IMR-90 (cell line): ENCODE results near the gene NUP54. TPM values are rescaled to one million over a fixed set of nuclear protein-coding genes. Genes with fewer than 3 reads are reported as not detected.

Experiments
- ATAC-seq: fragments of 200-7000 bp; cut with Tn5 transposase; 2 replicates; pipeline ENCODE4 v1.9.1; 2020; ENCODE audit warnings: low read depth, mild to moderate bottlenecking, moderate library complexity
- BruUV-seq: library from RNA; stranded (reverse); fragments of 400-500 nt; replicated peaks from 2 replicates; lab custom pipeline; 2021; lab: Mats Ljungman, UMichigan
- CTCF ChIA-PET: fragments of 300-600 bp; formaldehyde crosslinking; extraction: SDS; loops from one replicate; lab custom pipeline; 2021; ENCODE audit warnings: antibody characterized with exemption; lab: Yijun Ruan, JAX
- POLR2A ChIA-PET: fragments of 300-600 bp; sonication (Branson Sonifier 250); formaldehyde crosslinking; loops from one replicate; lab custom pipeline; 2022; ENCODE audit warnings: antibody characterized with exemption; ENCODE audit not compliant: unreplicated experiment; lab: Charles Lee
- DNase-seq: peaks from one replicate; pipeline ENCODE4 v3.0.0; 2013
- H2AFZ ChIP-seq: replicated peaks from 2 replicates; pipeline ENCODE3; 2013; ENCODE audit warnings: low read length, mild to moderate bottlenecking; ENCODE audit not compliant: poor library complexity
- H2AK5ac ChIP-seq: 2 replicates; pipeline ENCODE4 v1.6.1; 2013; ENCODE audit warnings: low read depth, low read length, inconsistent platforms
- H2AK9ac ChIP-seq: replicated peaks from 2 replicates; pipeline ENCODE3; 2013; ENCODE audit warnings: mild to moderate bottlenecking, low read depth, low read length, moderate library complexity; ENCODE audit not compliant: poor library complexity
- H2BK120ac ChIP-seq: 2 replicates; pipeline ENCODE4 v1.6.1; 2013; ENCODE audit warnings: low read depth, low read length, inconsistent platforms
- H2BK15ac ChIP-seq: 3 replicates; pipeline ENCODE4 v1.6.1; 2013; ENCODE audit warnings: low read depth, low read length, inconsistent platforms
- H2BK20ac ChIP-seq: 2 replicates; pipeline ENCODE4 v1.6.1; 2013; ENCODE audit warnings: low read depth, mild to moderate bottlenecking, inconsistent platforms, low read length, moderate library complexity
- H2BK5ac ChIP-seq: 2 replicates; pipeline ENCODE4 v1.6.1; 2013; ENCODE audit warnings: mild to moderate bottlenecking, low read depth, low read length, inconsistent platforms; ENCODE audit not compliant: poor library complexity, severe bottlenecking
- H3K14ac ChIP-seq: replicated peaks from 2 replicates; pipeline ENCODE4 v1.6.1; 2013; ENCODE audit warnings: low read depth, low read length, inconsistent platforms
- H3K18ac ChIP-seq: 2 replicates; pipeline ENCODE4 v1.6.1; 2013; ENCODE audit warnings: low read depth, low read length, control low read depth
- H3K23ac ChIP-seq: 2 replicates; pipeline ENCODE4 v1.6.1; 2013; ENCODE audit warnings: low read depth, low read length, inconsistent platforms
- H3K27ac ChIP-seq: 2 replicates; pipeline ENCODE4 v1.5.1; 2013; ENCODE audit warnings: mild to moderate bottlenecking, control low read depth, low read length; ENCODE audit not compliant: insufficient read depth
- H3K27me3 ChIP-seq: 2 replicates; pipeline ENCODE4 v1.6.1; 2013; ENCODE audit warnings: low read length; ENCODE audit not compliant: control insufficient read depth, insufficient read depth
- H3K36me3 ChIP-seq: 2 replicates; pipeline ENCODE4 v1.6.1; 2013; ENCODE audit warnings: low read length, mixed read lengths; ENCODE audit not compliant: control insufficient read depth, insufficient read depth
- H3K4ac ChIP-seq: 2 replicates; pipeline ENCODE4 v1.6.1; 2013; ENCODE audit warnings: low read depth, low read length, inconsistent platforms
- H3K4me1 ChIP-seq: 2 replicates; pipeline ENCODE4 v1.6.1; 2013; ENCODE audit warnings: low read length, mixed read lengths; ENCODE audit not compliant: control insufficient read depth, insufficient read depth
- H3K4me2 ChIP-seq: 2 replicates; pipeline ENCODE4 v1.6.1; 2013; ENCODE audit warnings: low read depth, mild to moderate bottlenecking, control low read depth, low read length, moderate library complexity
- H3K4me3 ChIP-seq: 2 replicates; pipeline ENCODE4 v1.5.1; 2013; ENCODE audit warnings: low read depth, mild to moderate bottlenecking, control low read depth, low read length, moderate library complexity; ENCODE audit not compliant: insufficient read depth
- H3K56ac ChIP-seq: 2 replicates; pipeline ENCODE4 v1.6.1; 2013; ENCODE audit warnings: low read length, inconsistent platforms; ENCODE audit not compliant: insufficient read depth; ENCODE audit errors: extremely low read depth
- H3K79me1 ChIP-seq, 2 experiments: 2 replicates each; pipeline ENCODE4 v1.6.1; 2013; ENCODE audit warnings: low read length in 2 of 2, inconsistent platforms in 1 of 2, low read depth in 1 of 2
- H3K9ac ChIP-seq: 2 replicates; pipeline ENCODE4 v1.6.1; 2013; ENCODE audit warnings: low read depth, low read length, control low read depth
- H3K9me1 ChIP-seq: 2 replicates; pipeline ENCODE4 v1.6.1; 2013; ENCODE audit warnings: low read length, inconsistent platforms; ENCODE audit not compliant: insufficient read depth
- H3K9me3 ChIP-seq: 2 replicates; pipeline ENCODE4 v1.6.1; 2013; ENCODE audit warnings: low read length; ENCODE audit not compliant: control insufficient read depth, insufficient read depth
- H4K20me1 ChIP-seq: 2 replicates; pipeline ENCODE4 v1.6.1; 2013; ENCODE audit warnings: low read length, inconsistent platforms; ENCODE audit not compliant: insufficient read depth
- H4K5ac ChIP-seq: 2 replicates; pipeline ENCODE4 v1.6.1; 2013; ENCODE audit warnings: mild to moderate bottlenecking, low read depth, low read length, control low read depth
- H4K8ac ChIP-seq, 2 experiments: 2 replicates each; pipeline ENCODE4 v1.6.1; 2013; ENCODE audit warnings: low read depth in 2 of 2, low read length in 2 of 2, control low read depth in 1 of 2, inconsistent platforms in 1 of 2
- H4K91ac ChIP-seq: 2 replicates; pipeline ENCODE4 v1.6.1; 2013; ENCODE audit warnings: low read depth, low read length, inconsistent platforms; ENCODE audit not compliant: insufficient read depth
- BHLHE40 ChIP-seq: fragments of 150-350 bp; IDR thresholded peaks from 2 replicates; pipeline ENCODE4 v1.6.1; 2016; ENCODE audit warnings: mild to moderate bottlenecking, low read depth, low read length
- CEBPB ChIP-seq: IDR thresholded peaks from 2 replicates; pipeline ENCODE4 v1.6.1; 2012; ENCODE audit warnings: low read depth, low read length, improper control_type of control experiment
- CHD1 ChIP-seq: IDR thresholded peaks from 2 replicates; pipeline ENCODE4 v1.6.1; 2012; ENCODE audit warnings: low read depth, low read length, improper control_type of control experiment
- FOS ChIP-seq: fragments of 150-350 bp; IDR thresholded peaks from 2 replicates; pipeline ENCODE4 v1.6.1; 2016; ENCODE audit warnings: low read depth, low read length
- MAZ ChIP-seq: IDR thresholded peaks from 2 replicates; pipeline ENCODE4 v1.6.1; 2012; ENCODE audit warnings: low read depth, mild to moderate bottlenecking, low read length, improper control_type of control experiment, moderate library complexity, borderline replicate concordance
- MXI1 ChIP-seq: IDR thresholded peaks from 2 replicates; pipeline ENCODE4 v1.6.1; 2012; ENCODE audit warnings: low read depth, mild to moderate bottlenecking, low read length, moderate library complexity, borderline replicate concordance
- NFE2L2 ChIP-seq: fragments of 150-350 bp; IDR thresholded peaks from 2 replicates; pipeline ENCODE4 v1.6.1; 2016; ENCODE audit warnings: low read depth, mild to moderate bottlenecking, low read length
- POLR2A ChIP-seq: IDR thresholded peaks from 2 replicates; pipeline ENCODE4 v1.6.1; 2012; ENCODE audit warnings: mild to moderate bottlenecking, low read depth, low read length
- RCOR1 ChIP-seq: IDR thresholded peaks from 2 replicates; pipeline ENCODE4 v1.6.1; 2012; ENCODE audit warnings: mild to moderate bottlenecking, low read length, improper control_type of control experiment; ENCODE audit not compliant: insufficient replicate concordance
- RFX5 ChIP-seq: IDR thresholded peaks from 2 replicates; pipeline ENCODE4 v1.8.0; 2012; ENCODE audit warnings: low read depth, mild to moderate bottlenecking, low read length, moderate library complexity
- SMC3 ChIP-seq: fragments of 150-350 bp; IDR thresholded peaks from 2 replicates; pipeline ENCODE4 v1.6.1; 2016; ENCODE audit warnings: low read depth, mild to moderate bottlenecking, antibody characterized with exemption, low read length, moderate library complexity
- WGBS, 2 experiments: methylation state at CpG; one replicate each; pipeline versions ENCODE4 v1.1.5 to v1.1.7; 2013; ENCODE audit warnings: missing lambda C conversion rate in 2 of 2; ENCODE audit not compliant: insufficient read length in 1 of 2; ENCODE audit errors: extremely low coverage in 2 of 2; 5-methylcytosine and 5-hydroxymethylcytosine counted together
- dilution Hi-C: fragments of 300-500 bp; cut with HindIII; formaldehyde crosslinking; loops from one replicate; pipeline ENCODE4 v1.14.3; 2018; ENCODE audit warnings: low sequenced_read_pairs; ENCODE audit not compliant: unreplicated experiment
- in situ Hi-C: fragments of 300-500 bp; cut with MboI; formaldehyde crosslinking; loops from 3 replicates; pipeline ENCODE4 v1.14.3; 2019; ENCODE audit warnings: low sequenced_read_pairs, inconsistent platforms, mixed read lengths
- intact Hi-C: fragments of 100-400 bp; cut with micrococcal nuclease; formaldehyde crosslinking; loops from 2 replicates; pipeline ENCODE4 v1.10.0; 2022
- polyA plus RNA-seq, 3 experiments: library from polyadenylated mRNA; depleted of rRNA; stranded (reverse); fragments of >200 nt; gene quantifications; 2 replicates each; pipeline ENCODE4 v1.2.3, GENCODE V29; 2012; ENCODE audit warnings: low replicate concordance in 1 of 3
- total RNA-seq: library from RNA; depleted of rRNA; stranded (reverse); fragments of >200 nt; gene quantifications from 2 replicates; pipeline ENCODE4 v1.2.3, GENCODE V29; 2012

Gene NUP54
- total and polyA plus RNA-seq, 2 of the 4 experiments (the other 2 are of a cell fraction): 24.6 to 44.4 TPM

DNA sequence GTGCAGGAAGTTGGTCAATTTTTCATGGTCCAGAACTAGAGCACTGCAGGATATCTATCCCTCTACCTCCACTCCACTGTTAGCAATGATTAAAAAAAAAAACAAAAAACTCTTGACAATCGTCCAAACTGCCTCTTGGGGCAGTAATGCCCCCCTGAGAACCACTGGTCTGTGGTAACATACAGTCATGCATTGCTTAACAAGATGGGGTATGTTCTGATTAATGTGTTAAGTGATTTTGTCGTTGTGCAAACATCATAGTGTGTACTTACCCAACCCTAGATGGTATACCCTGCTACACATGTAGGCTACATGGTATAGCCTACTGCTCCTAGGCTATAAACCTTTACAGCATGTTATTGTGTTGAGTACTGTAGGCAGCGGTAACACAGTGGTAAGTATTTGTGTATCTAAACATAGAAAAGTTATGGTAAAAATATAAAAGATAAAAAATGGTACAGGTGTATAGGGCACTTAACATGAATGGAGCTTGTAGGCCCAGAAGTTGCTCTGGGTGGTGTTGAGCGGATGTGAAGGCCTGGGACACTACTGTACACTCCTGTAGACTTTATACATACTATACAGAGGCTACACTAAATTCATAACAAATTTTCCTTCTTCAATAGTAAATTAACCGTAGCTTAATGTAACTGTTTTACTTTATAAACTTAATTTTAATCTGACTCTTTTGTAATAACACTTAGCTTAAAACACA, 39.6 kb downstream of the NUP54 start:
- no peak overlapping the region for H3K14ac ChIP-seq
- no peak for DNase-seq

More for the DNA sequence above, 39.6 kb downstream of the NUP54 start:
- dilution Hi-C loops: no loop called here
- H2AFZ ChIP-seq: no peak overlapping the region
- no peaks in the 10 kb centered on the region for H3K9me3 ChIP-seq
- no peak overlapping the region for H3K56ac ChIP-seq
- H3K4ac ChIP-seq: no peak overlapping the region
- H3K79me1 ChIP-seq: no peaks in the 10 kb centered on the region
- no peak for ATAC-seq
- no peak overlapping the region for H4K5ac ChIP-seq
- H3K18ac ChIP-seq: no peak overlapping the region
- POLR2A ChIA-PET: no interaction called here
- H2AK5ac ChIP-seq: no peak overlapping the region
- H2BK120ac ChIP-seq: no peak overlapping the region
- TF ChIP-seq POLR2A (no peak), CEBPB (no peak), SMC3 (no peak), RCOR1 (no peak), CHD1 (no peak), MXI1 (no peak), NFE2L2 (no peak), MAZ (no peak), BHLHE40 (no peak), FOS (no peak), RFX5 (no peak)
- WGBS, 2 experiments: no CpG with 5 or more reads among the region's 5 CpGs
- H2BK5ac ChIP-seq: no peak overlapping the region
- no peak overlapping the region for H4K8ac ChIP-seq
- no peaks in the 10 kb centered on the region for H3K4me1 ChIP-seq
- H3K23ac ChIP-seq: no peak overlapping the region
- H4K20me1 ChIP-seq: no peaks in the 10 kb centered on the region
- H3K4me3 ChIP-seq: no peak overlapping the region
- H3K9me1 ChIP-seq: no peaks in the 10 kb centered on the region
- H2BK20ac ChIP-seq: no peak overlapping the region
- intact Hi-C loops: no loop called here
- no peak overlapping the region for H3K9ac ChIP-seq
- H3K27ac ChIP-seq: no peak overlapping the region
- no peak overlapping the region for H2BK15ac ChIP-seq
- no peak overlapping the region for H3K4me2 ChIP-seq
- H3K27me3 ChIP-seq: peaks cover 4% of the 10 kb centered on the region
- no peak overlapping the region for H2AK9ac ChIP-seq
- CTCF ChIA-PET: no interaction called here
- peaks cover 7% of the 10 kb centered on the region for H3K36me3 ChIP-seq
- no peak overlapping the region for H4K91ac ChIP-seq
- BruUV-seq: no TSS peak
- in situ Hi-C loops: no loop called here
